Measurements from ENCODE around the gene FTCDNL1.

GRCh38 chr2:199777916-199778315 lies 73.1 kb downstream of the FTCDNL1 start:
- TF ChIP-seq POLR2A (IDR thresholded peaks at IDR 0.05) (no peak), CTCF (IDR thresholded peaks at IDR 0.05) (no peak)
